WERI-Rb-1 (cell line): ENCODE data around the gene TOX2.

ENCODE experiments used
- DNase-seq: peaks from one replicate; pipeline ENCODE4 v3.0.0-alpha.2; 2020
- H3K27ac ChIP-seq: fragments of 250-450 bp; sonication (Bioruptor Pico); 2 replicates; pipeline ENCODE4 v1.5.1; 2020; ENCODE audit warnings: mild to moderate bottlenecking, moderate library complexity
- H3K27me3 ChIP-seq: fragments of 250-450 bp; sonication (Bioruptor Pico); 2 replicates; pipeline ENCODE4 v1.5.1; 2021; ENCODE audit warnings: mild to moderate bottlenecking, low read depth, moderate library complexity; ENCODE audit not compliant: insufficient read depth, severe bottlenecking
- H3K36me3 ChIP-seq: fragments of 250-450 bp; sonication (Bioruptor Pico); 2 replicates; pipeline ENCODE4 v1.5.1; 2020; ENCODE audit warnings: mild to moderate bottlenecking, moderate library complexity
- H3K4me3 ChIP-seq: 2 replicates; pipeline ENCODE4 v1.5.1; 2011; ENCODE audit warnings: low read depth, mild to moderate bottlenecking, control low read depth, low read length
- H3K9me3 ChIP-seq: fragments of 250-450 bp; sonication (Bioruptor Pico); 2 replicates; pipeline ENCODE4 v1.5.1; 2021; ENCODE audit warnings: mild to moderate bottlenecking, moderate library complexity; ENCODE audit not compliant: severe bottlenecking
- CTCF ChIP-seq: IDR thresholded peaks from 2 replicates; pipeline ENCODE4 v1.5.1; 2011; ENCODE audit warnings: low read depth, mild to moderate bottlenecking, control low read depth, inconsistent platforms, low read length

Gene TOX2

GRCh38 chr20:43973671-43974450 is 59.2 kb downstream of the TOX2 start:
- Histone ChIP-seq H3K4me3 (no peak overlapping the region), H3K36me3 (no peaks in the 10 kb centered on the region)
- no peak for TF ChIP-seq CTCF

DNA sequence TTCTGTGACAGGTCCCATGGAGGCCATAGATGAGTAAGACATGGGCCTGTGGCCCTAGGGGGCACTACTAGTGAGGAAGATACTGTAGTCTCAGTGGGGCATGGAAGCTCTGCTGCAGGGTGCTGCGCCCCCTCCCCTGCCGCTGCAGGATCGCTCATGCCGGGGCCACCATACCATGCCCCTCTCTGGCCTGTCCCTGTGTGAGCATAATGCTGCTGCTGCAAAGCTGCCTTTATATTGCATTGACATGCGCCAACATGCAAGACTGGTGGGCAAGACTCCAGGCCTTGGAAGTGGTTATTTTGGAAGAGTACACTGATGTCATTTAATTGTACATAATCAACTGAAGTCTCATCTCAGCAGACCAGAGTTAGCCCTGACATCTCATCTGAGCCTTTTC is 60.0 kb downstream of the TOX2 start:
- DNase-seq, result no peak
- no peaks in the 10 kb centered on the region for H3K36me3 ChIP-seq
- H3K27ac ChIP-seq, result no peak overlapping the region
- no peak for TF ChIP-seq CTCF
- no peak overlapping the region for H3K4me3 ChIP-seq
- H3K9me3 ChIP-seq, result no peaks in the 10 kb centered on the region
- peaks cover 77% of the 10 kb centered on the region for H3K27me3 ChIP-seq

More at GRCh38 chr20:43973671-43974450, 59.2 kb downstream of the TOX2 start:
- Histone ChIP-seq H3K27ac (no peak overlapping the region), H3K27me3 (peaks cover 79% of the 10 kb centered on the region), H3K9me3 (no peaks in the 10 kb centered on the region)
- no peak for DNase-seq

DNA sequence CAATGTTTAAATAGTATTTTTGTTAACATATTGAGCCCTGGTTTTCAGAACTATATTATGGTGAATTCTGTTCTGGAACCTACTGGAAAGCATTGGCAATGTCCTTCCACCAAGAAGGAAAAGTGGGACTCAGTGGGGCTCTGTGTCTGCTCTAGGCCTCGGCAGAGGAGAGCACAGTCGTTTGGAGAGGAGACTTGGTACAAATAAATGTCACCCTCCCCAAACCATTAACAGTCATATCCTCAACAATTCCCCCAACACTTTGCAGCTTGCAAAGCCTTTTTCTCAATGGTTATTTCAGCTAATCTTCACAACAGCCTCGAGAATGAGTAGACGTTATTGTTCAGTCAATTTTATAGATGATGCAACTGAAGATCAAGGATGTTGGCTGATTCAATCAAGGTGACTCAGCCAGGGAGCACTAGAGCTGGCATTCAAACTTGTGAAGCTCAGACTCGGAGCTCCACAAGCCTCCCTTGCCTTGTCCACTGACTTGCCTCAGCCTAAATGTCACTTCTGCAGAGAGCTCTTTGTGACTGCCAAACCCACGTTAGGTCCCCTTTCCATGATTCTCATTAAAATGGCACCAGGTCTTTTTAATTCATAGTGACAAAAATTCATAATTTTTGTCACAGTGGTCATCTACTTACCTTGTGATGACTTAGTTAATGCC is 60.6 kb downstream of the TOX2 start:
- Histone ChIP-seq H3K27me3 (peaks cover 74% of the 10 kb centered on the region), H3K27ac (no peak overlapping the region), H3K36me3 (no peaks in the 10 kb centered on the region), H3K4me3 (no peak overlapping the region), H3K9me3 (no peaks in the 10 kb centered on the region)
- DNase-seq, result no peak
- TF ChIP-seq CTCF, result no peak

DNA sequence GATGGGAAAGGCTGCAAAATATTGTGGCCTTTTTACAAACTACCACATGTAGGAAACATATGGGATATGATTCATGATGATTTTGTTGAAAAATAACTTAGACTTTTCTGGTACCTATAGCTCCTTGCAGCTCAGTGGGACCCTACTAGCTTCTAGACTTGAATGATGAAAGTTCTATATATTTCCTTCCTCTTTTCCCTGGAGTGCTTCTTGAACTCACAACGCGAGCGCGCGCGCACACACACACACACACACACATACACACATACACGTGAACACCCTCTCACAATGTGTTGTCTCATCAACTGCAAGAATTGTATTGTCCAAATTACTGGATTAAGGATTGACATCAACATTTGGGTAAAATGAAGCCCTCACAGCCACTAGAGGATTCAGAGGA is 61.9 kb downstream of the TOX2 start:
- no peak overlapping the region for H3K4me3 ChIP-seq
- peaks cover 74% of the 10 kb centered on the region for H3K27me3 ChIP-seq
- TF ChIP-seq CTCF, result no peak
- H3K27ac ChIP-seq, result no peak overlapping the region
- H3K9me3 ChIP-seq, result no peaks in the 10 kb centered on the region
- no peaks in the 10 kb centered on the region for H3K36me3 ChIP-seq
- no peak for DNase-seq

DNA sequence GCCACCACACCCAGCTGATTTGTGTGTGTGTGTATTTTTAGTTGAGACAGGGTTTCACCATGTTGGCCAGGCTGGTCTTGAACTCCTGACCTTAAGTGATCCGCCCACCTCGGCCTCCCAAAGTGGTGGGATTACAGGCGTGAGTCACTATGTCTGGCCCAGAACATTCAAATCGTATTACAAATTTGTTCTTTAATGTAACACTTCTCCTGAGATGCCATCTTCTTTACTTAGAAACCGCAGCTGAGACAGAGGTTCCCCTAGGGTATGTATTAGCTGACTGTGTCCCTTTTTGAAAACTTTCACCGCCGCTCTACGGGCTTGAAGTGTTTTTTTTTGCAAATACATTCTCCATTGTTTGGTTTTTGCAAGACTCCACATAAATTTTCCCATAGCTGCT is 62.6 kb downstream of the TOX2 start:
- Histone ChIP-seq H3K9me3 (no peaks in the 10 kb centered on the region), H3K27me3 (peaks cover 70% of the 10 kb centered on the region), H3K36me3 (no peaks in the 10 kb centered on the region), H3K27ac (no peak overlapping the region), H3K4me3 (no peak overlapping the region)
- DNase-seq, result no peak
- no peak for TF ChIP-seq CTCF
